ENCODE data around the gene OLFML2B.

The OLFML2B gene

DNA sequence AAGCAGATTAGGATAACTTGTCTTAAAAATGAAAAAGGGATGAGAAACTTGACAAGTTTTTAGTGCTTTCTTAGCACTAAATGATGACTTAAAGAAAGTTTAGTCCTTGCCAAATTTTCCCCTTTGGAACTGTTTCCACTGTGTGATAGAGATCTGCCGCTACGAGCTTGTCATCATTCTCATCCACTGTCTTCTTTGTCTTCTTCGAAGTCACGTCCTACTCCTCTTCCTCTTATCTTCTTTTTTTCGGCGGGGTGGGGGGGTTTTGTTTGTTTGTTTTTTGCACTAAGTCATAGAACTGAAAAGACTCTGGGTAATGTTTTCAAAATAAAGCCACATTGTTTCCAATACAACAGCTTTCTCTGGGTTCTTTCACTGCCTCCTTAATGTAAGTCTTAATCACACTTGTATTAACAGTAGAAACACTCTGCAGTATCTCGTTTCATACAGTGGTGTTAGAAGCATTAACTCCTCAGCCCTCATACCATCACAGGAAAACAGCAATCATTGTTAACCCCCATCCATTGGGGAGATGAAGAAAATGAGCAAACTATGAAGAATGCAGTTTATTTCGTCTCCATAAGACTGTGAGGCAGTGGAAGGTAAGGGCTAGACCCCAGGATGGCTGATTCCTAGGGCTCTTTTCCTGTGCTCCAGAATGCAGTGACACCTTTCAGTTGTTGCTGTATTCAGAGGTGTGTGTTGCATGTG, 81.8 kb downstream of the OLFML2B start:
- TF ChIP-seq TAF1 (IDR thresholded peaks at IDR 0.05; ENCODE audit: borderline replicate concordance, insufficient read depth, low read length), result no peak
- no peak for TF ChIP-seq SIN3A (IDR thresholded peaks at IDR 0.05; ENCODE audit: borderline replicate concordance, insufficient read depth, low read length)
- TF ChIP-seq, protein P1, sequence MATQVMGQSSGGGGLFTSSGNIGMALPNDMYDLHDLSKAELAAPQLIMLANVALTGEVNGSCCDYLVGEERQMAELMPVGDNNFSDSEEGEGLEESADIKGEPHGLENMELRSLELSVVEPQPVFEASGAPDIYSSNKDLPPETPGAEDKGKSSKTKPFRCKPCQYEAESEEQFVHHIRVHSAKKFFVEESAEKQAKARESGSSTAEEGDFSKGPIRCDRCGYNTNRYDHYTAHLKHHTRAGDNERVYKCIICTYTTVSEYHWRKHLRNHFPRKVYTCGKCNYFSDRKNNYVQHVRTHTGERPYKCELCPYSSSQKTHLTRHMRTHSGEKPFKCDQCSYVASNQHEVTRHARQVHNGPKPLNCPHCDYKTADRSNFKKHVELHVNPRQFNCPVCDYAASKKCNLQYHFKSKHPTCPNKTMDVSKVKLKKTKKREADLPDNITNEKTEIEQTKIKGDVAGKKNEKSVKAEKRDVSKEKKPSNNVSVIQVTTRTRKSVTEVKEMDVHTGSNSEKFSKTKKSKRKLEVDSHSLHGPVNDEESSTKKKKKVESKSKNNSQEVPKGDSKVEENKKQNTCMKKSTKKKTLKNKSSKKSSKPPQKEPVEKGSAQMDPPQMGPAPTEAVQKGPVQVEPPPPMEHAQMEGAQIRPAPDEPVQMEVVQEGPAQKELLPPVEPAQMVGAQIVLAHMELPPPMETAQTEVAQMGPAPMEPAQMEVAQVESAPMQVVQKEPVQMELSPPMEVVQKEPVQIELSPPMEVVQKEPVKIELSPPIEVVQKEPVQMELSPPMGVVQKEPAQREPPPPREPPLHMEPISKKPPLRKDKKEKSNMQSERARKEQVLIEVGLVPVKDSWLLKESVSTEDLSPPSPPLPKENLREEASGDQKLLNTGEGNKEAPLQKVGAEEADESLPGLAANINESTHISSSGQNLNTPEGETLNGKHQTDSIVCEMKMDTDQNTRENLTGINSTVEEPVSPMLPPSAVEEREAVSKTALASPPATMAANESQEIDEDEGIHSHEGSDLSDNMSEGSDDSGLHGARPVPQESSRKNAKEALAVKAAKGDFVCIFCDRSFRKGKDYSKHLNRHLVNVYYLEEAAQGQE (IDR thresholded peaks at IDR 0.05; ENCODE audit: insufficient read depth in 1 of 2, low read depth in 2 of 2, low read length in 2 of 2), result no peak
- no peak for TF ChIP-seq FOXP2 (optimal IDR thresholded peaks at IDR 0.05; ENCODE audit: borderline replicate concordance, extremely low read depth, extremely low read length, insufficient read depth)

DNA sequence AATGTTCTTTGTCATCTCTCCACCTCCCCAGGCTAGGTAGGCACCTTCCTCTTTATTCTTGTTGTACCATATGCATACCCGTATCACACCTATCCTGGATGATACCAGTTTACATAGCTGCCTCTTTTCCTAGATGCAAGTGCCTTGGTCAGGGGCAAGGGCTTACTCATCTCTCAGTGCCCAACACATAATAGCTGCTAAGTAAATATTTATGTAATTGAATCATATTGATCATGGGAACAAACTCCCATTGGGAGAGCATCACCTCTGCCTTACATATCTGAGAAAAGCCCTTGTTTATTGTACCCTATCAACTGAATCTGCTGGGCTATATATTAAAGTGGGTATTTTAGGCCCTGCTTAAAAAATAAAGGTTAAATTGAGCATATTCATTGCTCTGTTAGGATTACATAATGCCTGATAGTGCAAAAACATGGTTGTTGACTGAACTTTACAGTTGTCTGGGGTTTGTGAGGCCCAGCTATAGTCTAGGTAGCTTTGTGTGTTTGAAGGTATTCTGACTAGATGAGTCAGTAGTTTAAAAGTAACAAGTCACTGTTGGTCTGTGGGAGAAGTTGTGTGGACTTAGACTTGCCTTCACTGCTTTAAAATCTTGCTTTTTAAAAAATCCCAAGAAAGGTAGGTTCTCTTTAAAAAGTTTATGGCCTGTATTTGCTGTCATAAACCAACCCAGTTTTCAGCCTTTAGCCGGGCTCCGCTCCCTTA, 82.6 kb downstream of the OLFML2B start:
- TF ChIP-seq FOXP2 (optimal IDR thresholded peaks at IDR 0.05; ENCODE audit: borderline replicate concordance, extremely low read depth, extremely low read length, insufficient read depth) (no peak), SIN3A (IDR thresholded peaks at IDR 0.05; ENCODE audit: borderline replicate concordance, insufficient read depth, low read length) (no peak), POLR2AphosphoS5 (IDR thresholded peaks at IDR 0.05; ENCODE audit: low read depth, low read length) (no peak), TAF1 (IDR thresholded peaks at IDR 0.05; ENCODE audit: borderline replicate concordance, insufficient read depth, low read length) (no peak)
- TF ChIP-seq, protein P1 (IDR thresholded peaks at IDR 0.05; ENCODE audit: insufficient read depth in 1 of 2, low read depth in 2 of 2, low read length in 2 of 2), result no peak

DNA sequence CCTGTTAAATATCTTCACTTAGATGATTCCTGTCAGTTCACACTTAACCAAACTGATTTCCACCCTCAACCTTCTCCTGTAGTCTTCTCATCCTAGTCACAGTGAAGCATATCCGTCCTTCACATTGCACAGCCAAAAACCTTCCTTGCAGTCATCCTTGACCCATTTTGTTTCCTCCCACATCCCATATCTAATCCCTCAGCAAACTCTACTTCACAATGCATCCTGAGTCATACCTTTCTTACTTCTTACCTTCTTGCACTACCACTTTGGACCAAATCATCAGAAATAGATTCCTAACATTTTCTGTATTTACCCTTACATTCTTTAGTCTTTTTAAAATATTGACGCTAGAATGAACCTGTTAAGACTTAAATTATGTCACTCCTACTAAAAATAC, 86.9 kb downstream of the OLFML2B start:
- TF ChIP-seq TAF1 (IDR thresholded peaks at IDR 0.05; ENCODE audit: borderline replicate concordance, insufficient read depth, low read length), result no peak
- TF ChIP-seq POLR2AphosphoS5 (IDR thresholded peaks at IDR 0.05; ENCODE audit: low read depth, low read length), result no peak
- TF ChIP-seq FOXP2 (optimal IDR thresholded peaks at IDR 0.05; ENCODE audit: borderline replicate concordance, extremely low read depth, extremely low read length, insufficient read depth), result no peak
- TF ChIP-seq SIN3A (IDR thresholded peaks at IDR 0.05; ENCODE audit: borderline replicate concordance, insufficient read depth, low read length), result no peak
- TF ChIP-seq, protein P1 (IDR thresholded peaks at IDR 0.05; ENCODE audit: insufficient read depth in 1 of 2, low read depth in 2 of 2, low read length in 2 of 2), result no peak

DNA sequence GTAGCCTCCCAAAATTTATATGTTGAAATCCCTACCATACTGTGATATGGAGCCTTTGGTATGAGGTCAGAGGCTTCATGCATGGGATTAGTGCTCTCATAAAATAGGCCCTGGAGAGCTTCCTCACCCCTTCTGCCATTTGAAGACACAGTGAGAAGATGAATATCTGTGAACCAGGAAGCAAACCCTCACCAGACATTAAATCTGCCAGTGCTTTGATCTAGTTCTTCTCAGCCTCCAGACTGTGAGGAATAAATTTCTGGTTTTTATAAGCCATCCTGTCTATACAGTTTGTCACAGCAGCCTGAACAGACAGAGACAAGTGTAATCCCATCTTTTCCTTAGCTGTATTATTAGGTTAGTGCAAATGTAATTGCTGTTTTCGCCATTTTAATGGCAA, 88.4 kb downstream of the OLFML2B start:
- no peak for TF ChIP-seq SIN3A (IDR thresholded peaks at IDR 0.05; ENCODE audit: borderline replicate concordance, insufficient read depth, low read length)
- no peak for TF ChIP-seq TAF1 (IDR thresholded peaks at IDR 0.05; ENCODE audit: borderline replicate concordance, insufficient read depth, low read length)
- no peak for TF ChIP-seq POLR2AphosphoS5 (IDR thresholded peaks at IDR 0.05; ENCODE audit: low read depth, low read length)
- TF ChIP-seq FOXP2 (optimal IDR thresholded peaks at IDR 0.05; ENCODE audit: borderline replicate concordance, extremely low read depth, extremely low read length, insufficient read depth), result no peak
- TF ChIP-seq, protein P1 (IDR thresholded peaks at IDR 0.05; ENCODE audit: insufficient read depth in 1 of 2, low read depth in 2 of 2, low read length in 2 of 2), result no peak
